PC-3 (cell line): ENCODE data around the gene PDHX.

Experiments used
- EZH2 ChIP-seq: fragments of 300-600 bp; sonication (generic); IDR thresholded peaks from one replicate; pipeline ENCODE4 v1.6.1; 2017; ENCODE audit warnings: antibody characterized with exemption, mild to moderate bottlenecking, low read length; ENCODE audit not compliant: unreplicated experiment
- EZH2phosphoT487 ChIP-seq: fragments of 300-600 bp; sonication (generic); IDR thresholded peaks from 2 replicates; pipeline ENCODE4 v1.6.1; 2018; ENCODE audit warnings: mild to moderate bottlenecking, antibody characterized with exemption, low read length, borderline replicate concordance
- TF ChIP-seq, protein P1 (sequence below): fragments of 300-600 bp; sonication (generic); conservative IDR thresholded peaks from 2 replicates; pipeline ENCODE4 v1.5.1; 2017; ENCODE audit warnings: antibody characterized with exemption, low read depth, mild to moderate bottlenecking, low read length

DNA sequence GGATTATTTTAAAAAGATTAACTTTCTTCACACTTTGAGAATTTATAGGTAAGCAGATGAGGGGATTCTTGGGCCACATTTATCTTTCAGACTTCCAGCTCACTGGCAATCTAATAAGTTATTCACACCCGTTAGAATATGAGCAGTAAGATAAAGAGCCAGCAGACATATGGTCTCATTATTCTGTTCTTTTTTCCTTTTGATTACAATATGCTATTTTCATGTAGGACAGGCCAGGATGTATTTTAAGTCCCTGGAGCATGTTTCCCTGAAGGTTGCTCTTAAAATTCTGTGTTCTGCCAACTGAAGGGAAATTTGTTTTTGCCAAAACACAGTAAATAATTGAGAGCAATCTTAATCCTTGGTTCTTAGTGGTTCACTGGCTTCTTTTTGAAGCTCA is 22.2 kb downstream of the PDHX start:
- TF ChIP-seq, protein P1, sequence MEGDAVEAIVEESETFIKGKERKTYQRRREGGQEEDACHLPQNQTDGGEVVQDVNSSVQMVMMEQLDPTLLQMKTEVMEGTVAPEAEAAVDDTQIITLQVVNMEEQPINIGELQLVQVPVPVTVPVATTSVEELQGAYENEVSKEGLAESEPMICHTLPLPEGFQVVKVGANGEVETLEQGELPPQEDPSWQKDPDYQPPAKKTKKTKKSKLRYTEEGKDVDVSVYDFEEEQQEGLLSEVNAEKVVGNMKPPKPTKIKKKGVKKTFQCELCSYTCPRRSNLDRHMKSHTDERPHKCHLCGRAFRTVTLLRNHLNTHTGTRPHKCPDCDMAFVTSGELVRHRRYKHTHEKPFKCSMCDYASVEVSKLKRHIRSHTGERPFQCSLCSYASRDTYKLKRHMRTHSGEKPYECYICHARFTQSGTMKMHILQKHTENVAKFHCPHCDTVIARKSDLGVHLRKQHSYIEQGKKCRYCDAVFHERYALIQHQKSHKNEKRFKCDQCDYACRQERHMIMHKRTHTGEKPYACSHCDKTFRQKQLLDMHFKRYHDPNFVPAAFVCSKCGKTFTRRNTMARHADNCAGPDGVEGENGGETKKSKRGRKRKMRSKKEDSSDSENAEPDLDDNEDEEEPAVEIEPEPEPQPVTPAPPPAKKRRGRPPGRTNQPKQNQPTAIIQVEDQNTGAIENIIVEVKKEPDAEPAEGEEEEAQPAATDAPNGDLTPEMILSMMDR: no peak
- TF ChIP-seq EZH2 (no peak), EZH2phosphoT487 (no peak)
